Activated CD8-positive, alpha-beta T cell treated with anti-CD3 and anti-CD28 coated beads for 36 hours (primary cell): Measurements from ENCODE around the gene GHRHR. TPM values are rescaled to one million over a fixed set of nuclear protein-coding genes. Genes with fewer than 3 reads are reported as not detected.

Source experiments
- ATAC-seq: fragments of 200-7000 bp; cut with Tn5 transposase; one replicate; pipeline ENCODE4 v1.10.0; 2021; ENCODE audit warnings: mild to moderate bottlenecking, moderate library complexity
- CTCF ChIA-PET: fragments of 350-600 bp; sonication (Branson Sonifier 250); formaldehyde crosslinking; loops from one replicate; lab custom pipeline; 2021; ENCODE audit warnings: antibody characterized with exemption; lab: Charles Lee
- POLR2A ChIA-PET: fragments of 350-600 bp; sonication (Branson Sonifier 250); formaldehyde crosslinking; loops from one replicate; lab custom pipeline; 2021; ENCODE audit warnings: antibody characterized with exemption; lab: Charles Lee
- DNase-seq: peaks from one replicate; pipeline ENCODE4 v3.0.0-alpha.2; 2020
- H3K27ac Mint-ChIP-seq: one replicate; pipeline ENCODE4 v1.8.0; 2021; ENCODE audit warnings: mild to moderate bottlenecking, mixed read lengths
- H3K27me3 Mint-ChIP-seq: one replicate; pipeline ENCODE4 v1.8.0; 2021; ENCODE audit warnings: mixed read lengths
- H3K36me3 Mint-ChIP-seq: one replicate; pipeline ENCODE4 v1.8.0; 2021; ENCODE audit warnings: low read depth, mixed read lengths
- H3K4me1 Mint-ChIP-seq: one replicate; pipeline ENCODE4 v1.8.0; 2021; ENCODE audit warnings: low read depth, mixed read lengths
- H3K4me3 Mint-ChIP-seq: one replicate; pipeline ENCODE4 v1.8.0; 2021; ENCODE audit warnings: mild to moderate bottlenecking, moderate library complexity, mixed read lengths
- H3K9me3 Mint-ChIP-seq: one replicate; pipeline ENCODE4 v1.8.0; 2021; ENCODE audit warnings: mixed read lengths
- intact Hi-C: fragments of 100-400 bp; cut with micrococcal nuclease; formaldehyde crosslinking; loops from one replicate; pipeline ENCODE4 v1.10.0; 2022
- total RNA-seq, 2 experiments: library from RNA; stranded (reverse); gene quantifications; one replicate each; pipeline ENCODE4 v1.2.3, GENCODE V29; 2021
- TF ChIP-seq, protein P1 (sequence below): fragments of 200-600 bp; IDR thresholded peaks from one replicate; pipeline ENCODE4 v1.8.0; 2022; ENCODE audit warnings: antibody characterized with exemption, mild to moderate bottlenecking

Gene GHRHR
- total RNA-seq, 2 experiments from 2014 or later = not detected

DNA sequence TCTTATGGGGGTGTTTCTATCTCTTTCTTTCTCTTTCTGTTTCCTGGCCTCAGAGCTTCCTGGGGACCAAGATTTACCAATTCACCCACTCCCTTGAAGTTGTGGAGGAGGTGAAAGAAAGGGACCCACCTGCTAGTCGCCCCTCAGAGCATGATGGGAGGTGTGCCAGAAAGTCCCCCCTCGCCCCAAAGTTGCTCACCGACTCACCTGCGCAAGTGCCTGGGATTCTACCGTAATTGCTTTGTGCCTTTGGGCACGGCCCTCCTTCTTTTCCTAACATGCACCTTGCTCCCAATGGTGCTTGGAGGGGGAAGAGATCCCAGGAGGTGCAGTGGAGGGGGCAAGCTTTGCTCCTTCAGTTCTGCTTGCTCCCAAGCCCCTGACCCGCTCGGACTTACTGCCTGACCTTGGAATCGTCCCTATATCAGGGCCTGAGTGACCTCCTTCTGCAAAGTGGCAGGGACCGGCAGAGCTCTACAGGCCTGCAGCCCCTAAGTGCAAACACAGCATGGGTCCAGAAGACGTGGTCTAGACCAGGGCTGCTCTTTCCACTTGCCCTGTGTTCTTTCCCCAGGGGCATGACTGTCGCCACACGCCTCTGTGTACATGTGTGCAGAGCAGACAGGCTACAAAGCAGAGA lies 39.9 kb upstream of the GHRHR start:
- ATAC-seq (no peak), DNase-seq (no peak)
- Mint-ChIP-seq H3K9me3 (peaks cover 3% of the 10 kb centered on the region), H3K36me3 (no peaks in the 10 kb centered on the region), H3K27ac (no peak overlapping the region), H3K27me3 (no peaks in the 10 kb centered on the region), H3K4me1 (no peaks in the 10 kb centered on the region), H3K4me3 (no peak overlapping the region)
- ChIA-PET CTCF (interaction anchor here (1.3 kb wide), 1 partner anchor 15 kb away, joined by 5 read pairs; no protein-coding TSS in a partner anchor), POLR2A (no interaction called here)
- intact Hi-C loops = no loop called here
- TF ChIP-seq, protein P1, sequence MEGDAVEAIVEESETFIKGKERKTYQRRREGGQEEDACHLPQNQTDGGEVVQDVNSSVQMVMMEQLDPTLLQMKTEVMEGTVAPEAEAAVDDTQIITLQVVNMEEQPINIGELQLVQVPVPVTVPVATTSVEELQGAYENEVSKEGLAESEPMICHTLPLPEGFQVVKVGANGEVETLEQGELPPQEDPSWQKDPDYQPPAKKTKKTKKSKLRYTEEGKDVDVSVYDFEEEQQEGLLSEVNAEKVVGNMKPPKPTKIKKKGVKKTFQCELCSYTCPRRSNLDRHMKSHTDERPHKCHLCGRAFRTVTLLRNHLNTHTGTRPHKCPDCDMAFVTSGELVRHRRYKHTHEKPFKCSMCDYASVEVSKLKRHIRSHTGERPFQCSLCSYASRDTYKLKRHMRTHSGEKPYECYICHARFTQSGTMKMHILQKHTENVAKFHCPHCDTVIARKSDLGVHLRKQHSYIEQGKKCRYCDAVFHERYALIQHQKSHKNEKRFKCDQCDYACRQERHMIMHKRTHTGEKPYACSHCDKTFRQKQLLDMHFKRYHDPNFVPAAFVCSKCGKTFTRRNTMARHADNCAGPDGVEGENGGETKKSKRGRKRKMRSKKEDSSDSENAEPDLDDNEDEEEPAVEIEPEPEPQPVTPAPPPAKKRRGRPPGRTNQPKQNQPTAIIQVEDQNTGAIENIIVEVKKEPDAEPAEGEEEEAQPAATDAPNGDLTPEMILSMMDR = no peak

DNA sequence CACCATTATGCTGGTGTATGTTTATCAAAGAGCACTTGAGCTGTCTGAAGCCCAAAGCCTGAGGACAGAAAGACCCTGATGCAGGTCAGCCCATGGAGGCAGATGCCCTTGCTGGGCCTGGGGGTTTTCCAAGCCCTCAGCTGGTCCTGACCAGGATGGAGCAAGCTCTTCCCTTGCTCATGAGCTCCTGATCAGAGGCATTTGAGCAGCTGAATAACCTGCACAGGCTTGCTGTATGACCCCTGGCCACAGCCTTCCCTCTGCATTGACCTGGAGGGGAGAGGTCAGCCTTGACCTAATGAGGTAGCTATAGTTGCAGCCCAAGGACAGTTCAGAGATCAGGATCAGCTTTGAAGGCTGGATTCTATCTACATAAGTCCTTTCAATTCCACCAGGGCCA lies 39.1 kb upstream of the GHRHR start:
- Mint-ChIP-seq H3K27me3 (no peaks in the 10 kb centered on the region), H3K4me1 (no peaks in the 10 kb centered on the region), H3K36me3 (no peaks in the 10 kb centered on the region), H3K4me3 (no peak overlapping the region), H3K9me3 (peaks cover 3% of the 10 kb centered on the region), H3K27ac (no peak overlapping the region)
- ChIA-PET POLR2A (no interaction called here), CTCF (interaction anchor here (1.3 kb wide), 1 partner anchor 14 kb away, joined by 5 read pairs; no protein-coding TSS in a partner anchor)
- intact Hi-C loops = no loop called here
- no peak for ATAC-seq
- TF ChIP-seq, protein P1 = no peak
- no peak for DNase-seq

DNA sequence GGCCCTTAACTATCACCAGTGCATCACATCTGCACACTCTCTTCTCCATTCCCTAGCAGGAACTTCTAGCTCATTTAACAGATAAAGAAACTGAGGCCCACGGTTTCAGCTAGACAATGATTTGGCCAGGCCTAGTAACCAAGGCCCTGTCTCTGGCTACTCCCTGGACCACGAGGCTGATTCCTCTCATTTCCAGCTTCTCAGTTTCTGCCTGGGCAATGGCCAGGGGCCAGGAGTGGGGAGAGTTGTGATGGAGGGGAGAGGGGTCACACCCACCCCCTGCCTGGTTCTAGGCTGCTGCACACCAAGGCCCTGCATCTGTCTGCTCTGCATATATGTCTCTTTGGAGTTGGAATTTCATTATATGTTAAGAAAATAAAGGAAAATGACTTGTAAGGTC lies 38.6 kb upstream of the GHRHR start:
- H3K9me3 Mint-ChIP-seq = peaks cover 3% of the 10 kb centered on the region
- POLR2A ChIA-PET = no interaction called here

DNA sequence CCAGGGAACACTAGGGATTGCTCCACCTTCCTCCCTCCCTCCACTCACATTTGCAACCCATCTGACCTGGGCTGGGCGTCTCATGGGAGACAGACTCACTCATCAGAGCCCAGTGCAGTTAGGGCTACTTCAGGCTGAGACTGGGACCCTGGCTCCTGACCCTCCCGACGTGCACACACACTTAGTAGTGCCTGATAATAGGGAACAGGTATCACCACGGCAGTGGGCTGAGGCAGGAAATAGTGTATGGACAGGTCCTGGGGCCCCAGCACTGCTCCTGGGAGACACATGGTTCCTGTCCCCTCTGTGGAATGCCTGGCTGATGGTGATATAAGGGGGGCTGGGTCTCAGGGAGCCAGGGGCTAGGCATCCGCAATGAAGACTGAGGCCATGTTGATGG lies 37.8 kb upstream of the GHRHR start:
- CTCF ChIA-PET = no interaction called here
- DNase-seq (no peak), ATAC-seq (no peak)
- Mint-ChIP-seq H3K4me1 (no peaks in the 10 kb centered on the region), H3K4me3 (no peak overlapping the region), H3K36me3 (no peaks in the 10 kb centered on the region), H3K9me3 (peaks cover 3% of the 10 kb centered on the region), H3K27ac (no peak overlapping the region), H3K27me3 (no peaks in the 10 kb centered on the region)
- POLR2A ChIA-PET = no interaction called here
- intact Hi-C loops = no loop called here
- TF ChIP-seq, protein P1 = no peak

More for the DNA sequence above, 38.6 kb upstream of the GHRHR start:
- no peak overlapping the region for H3K27ac Mint-ChIP-seq
- DNase-seq (no peak), ATAC-seq (no peak)
- intact Hi-C loops = no loop called here
- H3K4me3 Mint-ChIP-seq = no peak overlapping the region
- no peaks in the 10 kb centered on the region for H3K36me3 Mint-ChIP-seq
- no peaks in the 10 kb centered on the region for H3K4me1 Mint-ChIP-seq
- TF ChIP-seq, protein P1 = no peak
- CTCF ChIA-PET = interaction anchor here (0.8 kb wide), 1 partner anchor 14 kb away, joined by 3 read pairs; no protein-coding TSS in a partner anchor
- H3K27me3 Mint-ChIP-seq = no peaks in the 10 kb centered on the region

DNA sequence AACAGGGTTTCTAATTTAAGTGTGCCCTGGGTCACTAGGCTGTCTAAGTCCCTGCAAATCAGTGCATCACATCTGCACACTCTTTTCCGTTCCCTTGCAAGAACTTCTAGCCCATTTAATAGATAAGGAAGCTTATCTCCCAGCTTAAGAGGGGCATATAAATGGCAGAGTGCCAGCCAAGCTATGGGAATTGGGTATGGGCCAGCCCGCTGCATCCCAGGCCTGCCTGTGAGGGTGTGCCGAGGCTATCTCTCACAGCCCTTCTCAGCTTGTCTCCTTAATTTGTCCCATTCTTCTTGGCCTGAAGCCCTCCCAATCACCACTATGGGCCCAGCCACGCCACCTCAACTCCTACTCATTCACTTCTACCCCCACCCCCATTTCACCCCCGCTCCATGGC lies 37.4 kb upstream of the GHRHR start:
- intact Hi-C loops = no loop called here
- no peak for DNase-seq
- H3K4me1 Mint-ChIP-seq = no peaks in the 10 kb centered on the region

More for the DNA sequence above, 37.4 kb upstream of the GHRHR start:
- CTCF ChIA-PET = no interaction called here
- peaks cover 3% of the 10 kb centered on the region for H3K9me3 Mint-ChIP-seq
- POLR2A ChIA-PET = no interaction called here
- H3K27ac Mint-ChIP-seq = no peak overlapping the region
- H3K36me3 Mint-ChIP-seq = no peaks in the 10 kb centered on the region
- TF ChIP-seq, protein P1 = no peak
- ATAC-seq = no peak
- H3K4me3 Mint-ChIP-seq = no peak overlapping the region
- no peaks in the 10 kb centered on the region for H3K27me3 Mint-ChIP-seq
